HG02610 (cell line): ENCODE data around the gene TM4SF20.
"Not testable (repeated sequence)": the region's sequence is repeated elsewhere in the genome, so short reads cannot be mapped to it uniquely, and the experiment has no call there.

Source experiments
- ATAC-seq: cut with Tn5 transposase; IDR thresholded peaks from one replicate; pipeline ENCODE4 v1.9.1; 2021; ENCODE audit warnings: mild to moderate bottlenecking, moderate library complexity; ENCODE audit not compliant: unreplicated experiment

TM4SF20 gene

DNA sequence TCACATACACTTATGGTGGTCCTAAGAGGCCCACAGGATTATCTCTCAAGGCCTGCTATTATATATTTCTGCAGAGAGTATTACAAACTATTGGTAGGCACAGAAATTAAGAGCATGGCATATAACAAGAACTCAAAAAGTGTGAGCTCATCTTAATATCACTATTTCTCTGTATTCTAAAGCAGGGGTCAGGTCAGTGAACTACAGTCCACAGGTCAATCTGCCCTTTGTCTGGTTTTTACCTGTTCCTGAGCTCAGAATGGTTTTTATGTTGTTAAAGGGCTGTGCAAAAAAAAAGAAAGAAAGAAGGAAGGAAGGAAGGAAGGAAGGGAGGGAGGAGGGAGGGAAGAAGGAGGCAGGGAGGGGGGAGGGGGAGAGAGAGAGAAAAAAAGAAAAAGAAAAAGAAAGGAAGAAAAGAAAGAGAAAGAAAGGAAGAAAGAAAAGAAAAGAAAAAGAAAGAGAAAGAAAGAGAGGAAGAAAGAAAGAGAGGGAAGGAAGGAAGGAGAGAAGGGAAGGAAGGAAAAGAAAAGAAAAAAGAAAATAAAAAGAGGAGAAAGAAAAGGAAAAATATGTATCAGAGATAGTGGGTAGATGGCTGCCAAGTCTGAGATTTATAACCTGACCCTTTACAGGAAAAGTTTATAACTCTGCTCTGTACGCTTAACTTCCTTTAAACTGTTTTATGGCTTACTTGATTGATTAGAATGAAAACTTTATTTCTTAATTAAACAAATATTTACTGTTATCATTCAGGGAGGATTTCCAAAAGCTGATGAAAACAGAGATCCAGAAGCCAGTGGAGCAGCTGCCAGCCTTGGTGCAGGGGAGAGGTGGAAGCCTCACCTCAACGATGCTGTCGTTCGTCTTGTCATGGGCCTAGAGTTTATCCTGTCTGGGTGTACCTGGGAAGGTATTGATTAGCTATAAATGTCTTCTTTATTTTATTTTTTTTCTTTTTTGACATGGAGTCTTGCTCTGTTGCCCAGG lies 19.9 kb upstream of the TM4SF20 start:
- no peak for ATAC-seq

DNA sequence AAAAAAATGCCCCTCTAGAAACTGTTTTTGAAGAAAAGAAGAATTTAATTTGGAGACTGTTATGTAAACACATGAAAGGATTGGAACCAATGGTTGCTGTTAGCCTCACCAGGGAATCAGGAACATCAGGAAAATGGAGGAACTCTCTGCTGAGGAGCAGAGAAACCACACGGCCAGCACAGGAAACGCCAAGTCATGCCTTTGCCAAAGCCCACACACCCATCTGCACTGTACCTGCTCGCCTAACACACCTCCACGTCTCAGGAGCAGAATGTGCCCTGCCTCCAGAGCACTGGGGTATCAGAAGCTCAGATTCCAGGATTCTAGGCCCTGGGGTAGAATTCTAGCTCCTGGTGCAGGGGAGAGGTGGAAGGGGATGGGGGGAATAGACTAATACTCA lies 18.5 kb upstream of the TM4SF20 start:
- ATAC-seq = no peak

DNA sequence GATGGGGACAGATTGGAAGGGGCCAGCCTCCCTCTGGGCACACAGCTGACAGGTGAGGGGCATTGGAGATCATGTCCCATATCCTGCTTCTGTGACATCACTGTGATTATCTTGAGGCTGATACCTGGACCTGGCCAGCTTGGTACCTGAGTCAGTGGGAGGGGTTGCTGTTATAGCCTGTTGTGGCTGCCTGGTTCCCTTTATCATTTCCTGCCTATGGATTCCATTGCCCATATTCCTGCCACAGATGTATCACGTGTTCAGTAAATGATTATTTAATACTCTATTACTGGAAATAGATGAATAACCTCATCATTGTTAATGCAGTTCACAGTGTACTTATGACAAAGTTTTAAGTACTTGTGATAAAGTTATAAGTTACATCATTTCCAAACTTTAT lies 16.4 kb upstream of the TM4SF20 start:
- ATAC-seq = no peak

DNA sequence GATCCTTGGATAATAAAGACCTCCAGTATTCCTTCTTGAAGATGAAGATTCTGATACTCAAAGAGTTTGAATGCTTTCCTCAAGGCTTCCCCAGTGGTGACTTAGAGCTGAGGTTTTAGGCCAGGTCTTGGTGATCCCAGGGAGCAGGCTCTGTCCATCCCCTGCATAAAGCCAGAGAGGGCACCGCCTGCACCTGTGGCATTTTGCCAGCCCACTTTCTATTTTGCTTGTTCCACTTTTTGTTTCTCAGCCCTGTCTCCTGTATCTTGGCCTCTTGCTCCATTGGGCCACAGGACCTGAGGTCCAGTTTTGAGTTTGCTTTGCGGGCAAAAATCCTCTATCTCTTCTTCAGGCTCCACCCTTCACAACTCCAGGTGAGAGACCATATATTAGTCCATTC lies 15.3 kb upstream of the TM4SF20 start:
- no peak for ATAC-seq

DNA sequence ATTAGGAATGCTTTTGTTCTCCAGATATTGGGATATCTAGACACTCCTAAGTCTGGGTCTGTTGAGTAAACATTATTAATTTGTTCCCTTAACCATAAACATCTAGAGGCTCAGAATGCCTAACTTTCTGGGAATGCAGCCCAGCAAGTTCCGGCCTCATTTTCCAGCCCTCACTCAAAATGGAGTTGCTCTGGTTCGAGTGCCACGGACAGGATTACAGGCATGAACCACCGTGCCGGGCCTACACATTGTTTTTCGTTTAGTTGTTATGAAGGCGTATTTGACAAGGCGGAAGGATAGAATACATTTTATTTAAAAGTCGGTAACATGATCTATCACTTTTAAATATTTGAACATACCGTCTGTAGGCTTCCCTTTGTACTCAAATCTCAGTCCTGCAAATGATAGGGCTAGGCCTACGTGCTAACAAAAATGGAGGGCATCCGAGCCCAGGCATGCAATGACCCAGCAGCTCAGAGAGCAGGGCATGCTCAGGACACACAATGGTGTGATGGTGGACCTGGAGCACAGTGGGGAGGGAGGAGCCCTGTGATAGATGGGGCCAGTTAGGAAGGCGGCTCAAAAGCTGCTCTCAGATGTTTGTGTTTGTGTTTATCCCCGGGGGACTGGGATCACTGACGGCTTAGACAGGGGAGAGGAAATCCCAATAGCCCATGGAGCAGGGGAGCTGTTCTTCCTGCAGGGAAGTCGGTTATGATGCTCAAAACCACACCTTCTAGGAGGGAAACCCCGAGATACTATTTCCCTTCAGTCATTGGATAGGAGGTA lies 11.6 kb upstream of the TM4SF20 start:
- no peak for ATAC-seq

DNA sequence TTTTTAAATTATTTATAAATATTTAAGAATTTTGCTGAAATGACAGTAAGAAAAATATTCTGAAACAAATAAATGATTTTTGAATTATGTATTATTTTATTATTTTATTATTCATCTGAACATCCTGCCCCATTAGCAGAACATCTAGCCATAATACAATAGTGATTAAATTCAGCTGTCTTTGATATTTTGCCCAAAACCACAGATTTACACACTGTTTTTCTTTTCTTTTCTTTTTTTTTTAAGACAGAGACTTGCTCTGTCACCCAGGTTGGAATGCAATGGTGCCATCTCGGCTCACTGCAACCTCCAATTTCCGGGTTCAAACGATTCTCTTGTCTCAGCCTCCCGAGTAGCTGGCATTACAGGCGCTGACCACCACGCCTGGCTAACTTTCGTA lies 10.6 kb upstream of the TM4SF20 start:
- ATAC-seq = no peak

DNA sequence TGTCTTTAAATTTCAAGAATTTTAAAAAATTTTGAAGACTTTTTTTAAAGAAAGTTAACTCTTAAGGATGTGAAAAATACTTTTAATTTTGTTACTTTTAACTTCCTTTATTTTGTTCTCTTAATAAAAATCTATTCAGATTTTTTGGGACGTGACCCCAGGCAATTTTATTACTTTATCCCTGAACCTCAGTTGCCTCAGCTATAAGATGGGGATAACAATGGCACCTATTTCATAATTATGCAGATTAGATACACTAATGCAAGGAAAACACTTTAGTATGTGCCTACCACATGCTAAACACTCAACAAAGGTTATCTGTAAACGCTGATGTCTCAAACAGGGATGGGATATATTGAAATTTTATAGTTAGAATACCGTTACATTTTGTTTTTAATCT lies 10.1 kb upstream of the TM4SF20 start:
- no peak for ATAC-seq

DNA sequence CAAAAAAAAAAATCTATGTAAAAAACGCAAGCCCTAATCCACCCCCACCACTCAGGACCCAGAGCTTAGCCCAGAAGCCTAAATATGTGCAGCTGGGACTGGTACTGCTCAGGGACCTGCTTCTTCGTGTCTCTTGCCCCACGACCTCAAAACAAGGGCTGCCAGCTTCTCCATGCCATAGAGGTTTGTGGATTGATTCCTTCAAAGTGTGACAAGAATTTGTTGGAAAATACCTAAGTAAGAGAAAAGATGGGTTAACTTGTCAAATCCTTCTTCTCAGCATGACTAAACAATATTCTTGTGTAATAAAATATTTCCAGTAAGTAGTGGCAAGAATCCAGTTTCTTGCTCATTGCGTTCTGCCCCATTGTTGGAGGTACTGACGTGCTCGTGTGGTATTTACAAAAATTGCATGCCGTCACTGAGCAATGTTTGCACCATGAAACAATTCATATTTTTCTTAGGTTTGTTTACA lies 9.5 kb upstream of the TM4SF20 start:
- ATAC-seq = no peak

DNA sequence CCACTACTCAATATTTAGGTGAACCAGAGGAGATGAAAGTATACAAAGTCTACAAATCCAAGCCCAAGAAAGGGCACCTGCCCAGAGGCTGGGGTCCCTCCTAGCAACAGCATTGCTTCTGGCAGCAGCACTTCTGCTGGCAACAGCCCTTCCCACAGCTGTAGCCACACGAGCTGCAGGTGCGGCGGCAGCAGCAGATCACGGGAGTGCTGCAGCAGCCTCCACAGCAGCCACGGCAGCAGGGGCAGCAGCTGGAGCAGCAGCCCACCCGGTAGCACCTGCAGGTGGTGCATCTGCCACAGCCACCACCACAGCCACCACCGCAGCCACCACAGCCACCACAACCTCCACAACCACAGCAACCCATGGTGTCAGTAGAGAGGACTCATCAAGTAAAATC lies 8.5 kb upstream of the TM4SF20 start, which contains the start of gene SCYGR1:
Gene SCYGR1 (minus strand): TSS at position 367 of the 400 bp plus-strand sequence. CDS start 0 bp downstream, at position 367.
- ATAC-seq = not testable (repeated sequence)

DNA sequence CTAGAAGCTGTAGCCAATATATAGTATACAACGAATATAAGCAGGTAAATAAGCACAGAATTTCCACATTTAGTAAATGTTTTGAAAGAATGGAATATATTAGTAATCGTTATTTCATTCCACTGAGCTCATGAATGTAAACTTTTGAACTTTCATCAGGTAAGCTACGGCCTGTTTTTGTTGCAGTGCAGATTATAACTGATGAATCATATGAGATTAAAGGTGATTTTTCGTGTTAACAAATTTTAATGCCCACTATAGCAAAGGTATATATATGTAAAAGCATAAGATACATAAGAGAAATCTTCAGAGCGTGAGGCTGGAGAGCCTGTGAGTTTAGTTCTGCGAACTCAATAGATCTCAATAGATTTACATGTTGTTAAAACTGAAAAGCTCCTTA lies 7.5 kb upstream of the TM4SF20 start:
- no peak for ATAC-seq

DNA sequence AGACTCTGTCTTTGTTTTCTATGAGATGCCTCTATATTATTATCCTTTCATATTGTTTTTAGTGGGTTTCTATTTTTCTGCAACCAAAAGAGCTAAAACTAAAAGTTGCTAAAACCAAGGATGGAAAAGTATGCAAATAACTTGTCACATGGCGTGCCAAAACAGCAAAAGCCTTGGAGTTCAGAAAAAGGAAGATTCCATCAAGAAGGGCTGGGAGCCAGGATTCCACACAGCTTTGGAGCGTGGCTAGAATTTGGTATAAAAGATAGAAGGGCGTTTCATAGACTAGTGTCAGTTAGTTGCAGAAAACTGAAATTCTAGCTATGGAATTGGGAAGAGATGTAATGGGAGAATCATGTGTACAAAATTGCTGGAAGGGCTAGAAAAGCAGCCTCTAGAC lies 4.6 kb upstream of the TM4SF20 start:
- ATAC-seq = no peak

DNA sequence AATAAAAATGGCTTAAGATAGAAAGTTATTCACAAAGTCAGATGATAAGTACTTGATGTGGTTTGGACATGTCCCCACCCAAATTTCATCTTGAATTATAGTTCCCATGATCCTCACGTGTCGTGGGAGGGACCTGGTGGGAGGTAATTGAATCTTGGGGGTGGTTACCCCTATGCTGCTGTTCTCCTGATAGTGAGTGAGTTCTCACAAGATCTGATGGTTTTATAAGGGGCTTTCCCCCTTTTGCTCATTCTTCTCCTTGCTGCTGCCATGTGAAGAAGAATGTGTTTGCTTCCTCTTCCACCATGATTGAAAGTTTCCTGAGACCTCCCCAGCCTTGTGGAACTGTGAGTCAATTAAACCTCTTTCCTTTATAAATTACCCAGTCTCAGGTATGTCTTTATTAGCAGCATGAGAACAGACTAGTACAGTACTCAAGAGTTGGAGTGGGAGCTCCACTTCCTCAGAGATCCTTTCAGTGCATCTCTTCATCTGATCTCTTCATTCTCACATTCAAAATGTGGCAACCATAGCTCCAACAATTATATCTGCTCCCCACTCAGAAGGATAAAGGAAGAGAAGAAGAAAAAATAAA lies 3.2 kb upstream of the TM4SF20 start:
- ATAC-seq = not testable (repeated sequence)

DNA sequence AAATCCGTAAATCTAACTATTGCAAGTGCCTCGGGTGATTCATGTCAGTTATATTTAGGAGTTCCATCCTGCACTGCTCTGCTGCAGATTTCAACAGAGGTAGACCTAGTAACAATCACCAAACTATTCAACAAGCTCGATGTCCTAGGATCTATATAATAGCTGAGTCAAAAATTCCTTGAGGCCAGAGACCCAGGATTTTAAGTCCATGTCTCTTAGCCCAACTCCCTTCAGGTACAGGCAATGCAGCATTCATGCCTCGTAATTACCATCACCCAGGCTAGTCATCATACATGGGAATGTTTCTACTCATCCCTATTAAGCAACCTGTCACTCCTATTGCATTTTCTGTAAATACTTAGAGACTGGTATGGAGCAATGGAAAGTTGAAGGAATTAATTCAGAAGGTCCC lies 729 bp downstream of the TM4SF20 start:
- no peak for ATAC-seq

DNA sequence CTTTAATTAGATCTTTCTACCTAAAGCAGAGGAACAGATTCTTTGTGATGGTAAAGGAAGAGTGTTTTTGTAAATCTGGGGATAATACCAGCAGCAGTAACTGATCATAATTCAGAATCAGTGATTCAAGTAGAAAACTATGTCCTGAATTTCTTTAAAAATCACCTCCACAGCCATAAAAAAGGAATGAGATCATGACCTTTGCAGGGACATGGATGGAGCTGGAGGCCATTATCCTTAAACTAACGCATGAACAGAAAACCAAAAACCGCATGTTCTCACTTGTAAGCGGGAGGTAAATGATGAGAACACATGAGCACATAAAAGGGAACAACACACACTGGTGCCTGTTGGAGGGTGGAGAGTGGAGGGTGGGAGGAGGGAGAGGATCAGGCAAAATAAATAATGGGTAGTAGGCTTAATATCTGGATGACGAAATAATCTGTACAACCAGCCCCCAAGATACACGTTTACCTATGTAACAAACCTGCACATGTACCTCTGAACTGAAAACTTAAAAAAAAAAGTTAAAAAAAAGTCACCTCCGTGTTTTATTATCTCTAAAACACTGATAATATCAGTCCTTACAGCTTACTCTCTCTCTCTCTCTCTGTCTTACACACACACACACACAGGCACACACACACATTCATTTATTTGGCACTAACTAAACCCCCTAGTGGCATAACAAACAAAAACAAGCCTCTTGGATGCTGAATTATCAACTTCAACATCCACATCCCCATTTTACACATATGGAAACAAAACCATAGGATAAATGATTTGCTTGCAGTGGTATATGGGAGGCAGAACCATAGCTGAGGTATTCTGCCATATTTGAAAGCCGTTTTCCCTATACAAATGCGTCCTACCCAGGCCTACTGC lies 1.4 kb downstream of the TM4SF20 start:
- no peak for ATAC-seq

DNA sequence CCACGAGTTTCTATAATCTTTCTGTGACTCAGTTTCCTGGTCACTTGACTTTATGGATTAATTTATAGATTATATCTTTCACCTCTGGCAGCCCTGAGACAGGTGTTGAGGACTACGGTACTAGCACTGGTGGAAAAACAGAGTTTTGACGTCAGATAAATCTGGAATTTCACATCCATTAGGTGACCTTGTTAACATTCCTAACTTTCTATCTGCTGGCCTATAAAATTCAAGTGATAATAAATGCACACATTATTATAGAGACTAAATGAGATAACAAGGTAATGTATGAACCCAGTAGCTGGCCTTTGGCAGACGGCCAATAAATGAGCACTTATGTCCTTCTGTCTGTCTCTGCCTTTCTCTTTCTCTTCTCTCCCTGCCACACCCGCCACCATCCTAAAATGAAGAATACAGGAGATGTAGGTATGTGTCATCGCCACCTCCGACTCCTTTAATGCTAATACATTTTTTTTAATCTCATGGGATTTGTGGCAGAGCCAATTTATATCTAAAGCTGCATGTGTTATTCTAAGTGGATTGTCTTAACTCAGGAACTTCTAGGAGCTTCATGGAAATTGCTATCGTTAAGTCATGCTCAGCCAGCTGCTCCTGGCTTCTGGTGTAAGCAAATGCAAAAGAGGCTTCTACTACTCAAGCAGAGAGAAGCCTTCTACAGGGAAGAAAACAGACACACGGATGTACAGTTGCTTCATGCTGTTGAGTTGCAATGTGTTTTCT lies 2.3 kb downstream of the TM4SF20 start:
- no peak for ATAC-seq

DNA sequence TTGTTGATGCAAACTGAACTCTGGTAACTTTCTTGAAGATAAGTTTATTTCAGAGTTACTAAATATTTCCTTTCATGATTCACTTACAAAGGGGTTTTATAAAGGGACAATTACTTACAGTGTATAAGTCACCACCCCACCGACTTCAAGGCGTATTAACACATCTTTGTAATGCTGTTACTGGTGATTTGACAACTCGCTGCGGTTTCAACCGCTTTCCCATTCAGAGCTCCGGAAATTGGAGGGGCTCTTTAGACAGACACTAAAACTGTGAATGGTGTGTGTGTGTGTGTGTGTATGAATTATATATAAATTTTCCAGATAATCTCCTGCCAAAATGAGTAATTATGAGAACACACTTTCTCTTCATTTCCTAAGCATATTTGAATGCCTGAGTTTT lies 4.9 kb downstream of the TM4SF20 start:
- no peak for ATAC-seq

DNA sequence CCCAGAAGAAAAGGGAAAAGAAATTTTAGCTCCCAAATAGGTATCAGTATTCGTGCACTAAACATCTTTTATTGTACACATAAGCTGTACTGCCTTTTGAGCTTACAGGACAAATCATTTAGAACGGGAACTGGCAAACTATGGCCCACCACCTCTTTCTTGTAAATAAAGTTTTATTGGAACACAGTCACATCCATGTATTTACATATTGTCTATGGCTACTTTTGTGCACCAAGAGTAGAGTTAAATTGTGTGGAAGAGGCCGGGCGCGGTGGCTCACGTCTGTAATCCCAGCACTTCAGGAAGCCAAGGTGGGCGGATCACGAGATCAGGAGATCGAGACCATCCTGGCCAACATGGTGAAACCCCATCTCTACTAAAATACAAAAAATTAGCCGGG lies 5.7 kb downstream of the TM4SF20 start:
- no peak for ATAC-seq

DNA sequence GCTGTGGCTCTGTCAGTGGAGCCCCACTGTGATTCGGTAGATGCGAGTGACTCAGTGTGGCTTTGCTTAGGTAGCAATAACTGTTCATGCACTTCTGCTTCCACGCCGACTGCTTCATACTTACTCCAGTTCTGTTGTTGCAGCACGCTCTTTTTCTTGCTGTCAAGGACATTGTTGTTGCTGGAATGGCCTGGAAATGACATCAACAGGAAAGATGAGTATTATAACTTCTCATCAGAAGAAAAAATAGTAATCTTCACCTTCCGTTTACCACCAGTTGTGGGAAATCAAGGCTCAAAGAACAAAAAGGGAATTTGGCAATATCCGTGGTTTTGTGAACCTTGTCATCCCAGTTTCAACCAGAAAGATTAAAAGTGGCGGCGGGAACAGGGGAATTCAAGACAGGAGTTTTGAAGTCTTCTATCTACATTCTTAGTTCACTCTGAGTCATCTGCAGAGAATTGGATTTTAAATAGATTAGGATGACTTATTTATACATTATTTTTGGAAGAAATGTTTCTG lies 8.3 kb downstream of the TM4SF20 start:
- no peak for ATAC-seq

DNA sequence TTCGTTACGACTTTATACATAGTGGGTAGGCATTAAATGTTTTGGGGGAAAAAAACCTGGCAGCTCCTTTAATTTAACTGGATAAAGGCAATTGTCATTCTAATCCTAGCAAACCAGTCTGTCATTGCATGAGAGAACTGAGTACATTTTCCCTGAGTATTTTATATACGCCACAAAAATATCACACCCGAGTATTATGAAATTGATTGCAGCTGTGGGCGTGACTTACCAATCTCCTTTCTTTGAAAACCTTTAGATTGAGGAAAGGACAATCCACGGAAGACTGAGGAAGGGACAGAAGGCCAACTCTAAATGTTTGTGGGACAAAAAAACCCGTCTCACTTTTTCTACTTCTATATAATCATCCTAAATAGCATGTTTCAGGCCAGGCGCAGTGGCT lies 9.0 kb downstream of the TM4SF20 start:
- no peak for ATAC-seq
